PC-9 (cell line): ENCODE results near the gene SUPT3H.

ENCODE experiments used
- EZH2 ChIP-seq: fragments of 200-600 bp; sonication (generic); IDR thresholded peaks from 2 replicates; pipeline ENCODE4 v1.8.0; 2017; ENCODE audit warnings: antibody characterized with exemption, low read depth
- TF ChIP-seq, protein P1 (sequence below): fragments of 200-600 bp; sonication (generic); conservative IDR thresholded peaks from 2 replicates; pipeline ENCODE4 v1.6.1; 2017; ENCODE audit warnings: mixed run types, antibody characterized with exemption, mild to moderate bottlenecking, moderate library complexity

DNA sequence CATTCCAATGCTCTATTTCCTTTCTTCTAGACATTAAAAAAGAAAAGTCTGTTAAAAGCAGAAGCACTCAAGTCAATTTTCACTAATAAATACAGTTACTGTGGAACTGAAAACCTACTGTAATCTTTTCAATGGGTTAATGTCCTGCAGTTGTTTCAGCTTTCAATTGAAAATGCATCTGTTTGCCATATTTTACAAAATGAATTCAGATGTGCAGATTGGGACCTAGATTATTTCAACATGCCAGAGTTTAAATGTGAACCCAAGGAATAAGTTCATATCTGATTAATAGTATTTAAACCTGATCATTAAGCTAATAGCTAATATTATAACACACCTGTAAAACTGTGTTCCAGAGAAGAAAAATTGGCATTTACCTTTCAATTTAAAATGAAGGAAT is 9.7 kb downstream of the SUPT3H start:
- no peak for TF ChIP-seq EZH2
- TF ChIP-seq, protein P1, sequence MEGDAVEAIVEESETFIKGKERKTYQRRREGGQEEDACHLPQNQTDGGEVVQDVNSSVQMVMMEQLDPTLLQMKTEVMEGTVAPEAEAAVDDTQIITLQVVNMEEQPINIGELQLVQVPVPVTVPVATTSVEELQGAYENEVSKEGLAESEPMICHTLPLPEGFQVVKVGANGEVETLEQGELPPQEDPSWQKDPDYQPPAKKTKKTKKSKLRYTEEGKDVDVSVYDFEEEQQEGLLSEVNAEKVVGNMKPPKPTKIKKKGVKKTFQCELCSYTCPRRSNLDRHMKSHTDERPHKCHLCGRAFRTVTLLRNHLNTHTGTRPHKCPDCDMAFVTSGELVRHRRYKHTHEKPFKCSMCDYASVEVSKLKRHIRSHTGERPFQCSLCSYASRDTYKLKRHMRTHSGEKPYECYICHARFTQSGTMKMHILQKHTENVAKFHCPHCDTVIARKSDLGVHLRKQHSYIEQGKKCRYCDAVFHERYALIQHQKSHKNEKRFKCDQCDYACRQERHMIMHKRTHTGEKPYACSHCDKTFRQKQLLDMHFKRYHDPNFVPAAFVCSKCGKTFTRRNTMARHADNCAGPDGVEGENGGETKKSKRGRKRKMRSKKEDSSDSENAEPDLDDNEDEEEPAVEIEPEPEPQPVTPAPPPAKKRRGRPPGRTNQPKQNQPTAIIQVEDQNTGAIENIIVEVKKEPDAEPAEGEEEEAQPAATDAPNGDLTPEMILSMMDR, result no peak
